WTC11 (cell line): ENCODE data around the gene HEPACAM. TPM values are rescaled to one million over a fixed set of nuclear protein-coding genes. Genes with fewer than 3 reads are reported as not detected.

ENCODE experiments used
- ATAC-seq: fragments of 200-7000 bp; cut with Tn5 transposase; 2 replicates; pipeline ENCODE4 v1.10.0; 2021; ENCODE audit warnings: mild to moderate bottlenecking, moderate library complexity
- CTCF ChIA-PET: fragments of 300-600 bp; sonication (Branson Sonifier 250); formaldehyde crosslinking; loops from one replicate; lab custom pipeline; 2021; ENCODE audit warnings: antibody characterized with exemption; lab: Charles Lee
- POLR2A ChIA-PET: fragments of 350-600 bp; sonication (Branson Sonifier 250); formaldehyde crosslinking; loops from one replicate; lab custom pipeline; 2021; ENCODE audit warnings: antibody characterized with exemption; lab: Charles Lee
- DNase-seq: peaks from one replicate; pipeline ENCODE4 v3.0.0; 2021; ENCODE audit warnings: low spot score
- H3K27ac Mint-ChIP-seq: 2 replicates; pipeline ENCODE4 v1.8.0; 2021; ENCODE audit warnings: mixed read lengths
- H3K27me3 Mint-ChIP-seq: 2 replicates; pipeline ENCODE4 v1.8.0; 2021; ENCODE audit warnings: low read depth, mild to moderate bottlenecking, moderate library complexity, mixed read lengths
- H3K36me3 Mint-ChIP-seq: 2 replicates; pipeline ENCODE4 v1.8.0; 2021; ENCODE audit warnings: mixed read lengths
- H3K4me1 Mint-ChIP-seq: 2 replicates; pipeline ENCODE4 v1.8.0; 2022; ENCODE audit warnings: mixed read lengths
- H3K4me3 Mint-ChIP-seq: 2 replicates; pipeline ENCODE4 v1.8.0; 2021; ENCODE audit warnings: mild to moderate bottlenecking, moderate library complexity, mixed read lengths
- H3K9me3 Mint-ChIP-seq: 2 replicates; pipeline ENCODE4 v1.8.0; 2021; ENCODE audit warnings: mixed read lengths
- CREB1 ChIP-seq: sonication (generic); formaldehyde crosslinking; IDR thresholded peaks from 2 replicates; pipeline ENCODE4 v1.8.0; 2023; ENCODE audit warnings: mild to moderate bottlenecking, missing genetic modification reagents
- EMX1 ChIP-seq: fragments of 250-450 bp; sonication (Bioruptor Pico); IDR thresholded peaks from 2 replicates; pipeline ENCODE4 v1.8.0; 2021; ENCODE audit warnings: mild to moderate bottlenecking
- JAZF1 ChIP-seq: fragments of 250-450 bp; sonication (Bioruptor Pico); IDR thresholded peaks from 2 replicates; pipeline ENCODE4 v1.9.0; 2021; ENCODE audit warnings: moderate library complexity, mild to moderate bottlenecking, inconsistent platforms
- MXD4 ChIP-seq: fragments of 250-450 bp; sonication (Bioruptor Pico); IDR thresholded peaks from 2 replicates; pipeline ENCODE4 v1.8.0; 2021; ENCODE audit warnings: mild to moderate bottlenecking, moderate library complexity, borderline replicate concordance
- MYBL2 ChIP-seq: sonication (generic); formaldehyde crosslinking; IDR thresholded peaks from 2 replicates; pipeline ENCODE4 v1.8.1; 2023; ENCODE audit warnings: mild to moderate bottlenecking, moderate library complexity, missing genetic modification reagents
- NFATC4 ChIP-seq: fragments of 250-450 bp; sonication (Bioruptor Pico); IDR thresholded peaks from 2 replicates; pipeline ENCODE4 v1.9.0; 2021; ENCODE audit warnings: mild to moderate bottlenecking
- PREB ChIP-seq: sonication (generic); formaldehyde crosslinking; IDR thresholded peaks from 2 replicates; pipeline ENCODE4 v1.8.1; 2022; ENCODE audit warnings: mild to moderate bottlenecking, missing genetic modification reagents, moderate library complexity, borderline replicate concordance
- SMAD3 ChIP-seq: sonication (generic); formaldehyde crosslinking; IDR thresholded peaks from 2 replicates; pipeline ENCODE4 v1.8.0; 2022; ENCODE audit warnings: missing genetic modification reagents, mild to moderate bottlenecking, borderline replicate concordance
- SMAD4 ChIP-seq: sonication (generic); formaldehyde crosslinking; IDR thresholded peaks from 2 replicates; pipeline ENCODE4 v1.8.0; 2022; ENCODE audit warnings: mild to moderate bottlenecking, missing genetic modification reagents
- SOX15 ChIP-seq: fragments of 250-450 bp; sonication (Bioruptor Pico); IDR thresholded peaks from 2 replicates; pipeline ENCODE4 v1.9.0; 2021; ENCODE audit warnings: mild to moderate bottlenecking
- TEAD1 ChIP-seq: sonication (generic); formaldehyde crosslinking; IDR thresholded peaks from 2 replicates; pipeline ENCODE4 v1.8.0; 2022; ENCODE audit warnings: mild to moderate bottlenecking, missing genetic modification reagents
- TEAD4 ChIP-seq: sonication (generic); formaldehyde crosslinking; IDR thresholded peaks from 2 replicates; pipeline ENCODE4 v1.8.0; 2022; ENCODE audit warnings: mild to moderate bottlenecking, missing genetic modification reagents
- ZBTB43 ChIP-seq: sonication (generic); formaldehyde crosslinking; IDR thresholded peaks from 2 replicates; pipeline ENCODE4 v1.8.1; 2023; ENCODE audit warnings: mild to moderate bottlenecking, missing genetic modification reagents
- ZNF138 ChIP-seq: sonication (generic); formaldehyde crosslinking; conservative IDR thresholded peaks from 2 replicates; pipeline ENCODE4 v1.8.1; 2022; ENCODE audit warnings: mild to moderate bottlenecking, moderate library complexity, missing genetic modification reagents
- ZNF232 ChIP-seq: sonication (generic); formaldehyde crosslinking; IDR thresholded peaks from 2 replicates; pipeline ENCODE4 v1.8.0; 2022; ENCODE audit warnings: mild to moderate bottlenecking, missing genetic modification reagents
- ZNF263 ChIP-seq: sonication (generic); formaldehyde crosslinking; IDR thresholded peaks from 2 replicates; pipeline ENCODE4 v1.8.1; 2022; ENCODE audit warnings: low read depth, mild to moderate bottlenecking, moderate library complexity, missing genetic modification reagents
- ZNF317 ChIP-seq: sonication (generic); formaldehyde crosslinking; IDR thresholded peaks from 2 replicates; pipeline ENCODE4 v1.8.1; 2023; ENCODE audit warnings: low read depth, mild to moderate bottlenecking, moderate library complexity, missing genetic modification reagents, borderline replicate concordance
- ZNF416 ChIP-seq: fragments of 250-450 bp; sonication (Bioruptor Pico); IDR thresholded peaks from 2 replicates; pipeline ENCODE4 v1.9.0; 2021; ENCODE audit warnings: mild to moderate bottlenecking, inconsistent platforms
- total RNA-seq: library from RNA; stranded (reverse); gene quantifications from 3 replicates; pipeline ENCODE4 v1.2.3, GENCODE V29; 2021
- TF ChIP-seq, protein P1 (sequence below): sonication (generic); formaldehyde crosslinking; IDR thresholded peaks from 2 replicates; pipeline ENCODE4 v1.8.1; 2023; ENCODE audit warnings: mild to moderate bottlenecking, moderate library complexity, missing genetic modification reagents
- TF ChIP-seq, protein P2 (sequence below): fragments of 250-450 bp; sonication (Bioruptor Pico); IDR thresholded peaks from 2 replicates; pipeline ENCODE4 v2.1.2; 2022; ENCODE audit warnings: mild to moderate bottlenecking, moderate library complexity
- TF ChIP-seq, protein P3 (sequence below): sonication (generic); formaldehyde crosslinking; IDR thresholded peaks from 2 replicates; pipeline ENCODE4 v1.8.0; 2023; ENCODE audit warnings: missing genetic modification reagents, mild to moderate bottlenecking, borderline replicate concordance

The HEPACAM gene
- total RNA-seq, 1 experiment from 2014 or later = not detected

- TF ChIP-seq, protein P1, sequence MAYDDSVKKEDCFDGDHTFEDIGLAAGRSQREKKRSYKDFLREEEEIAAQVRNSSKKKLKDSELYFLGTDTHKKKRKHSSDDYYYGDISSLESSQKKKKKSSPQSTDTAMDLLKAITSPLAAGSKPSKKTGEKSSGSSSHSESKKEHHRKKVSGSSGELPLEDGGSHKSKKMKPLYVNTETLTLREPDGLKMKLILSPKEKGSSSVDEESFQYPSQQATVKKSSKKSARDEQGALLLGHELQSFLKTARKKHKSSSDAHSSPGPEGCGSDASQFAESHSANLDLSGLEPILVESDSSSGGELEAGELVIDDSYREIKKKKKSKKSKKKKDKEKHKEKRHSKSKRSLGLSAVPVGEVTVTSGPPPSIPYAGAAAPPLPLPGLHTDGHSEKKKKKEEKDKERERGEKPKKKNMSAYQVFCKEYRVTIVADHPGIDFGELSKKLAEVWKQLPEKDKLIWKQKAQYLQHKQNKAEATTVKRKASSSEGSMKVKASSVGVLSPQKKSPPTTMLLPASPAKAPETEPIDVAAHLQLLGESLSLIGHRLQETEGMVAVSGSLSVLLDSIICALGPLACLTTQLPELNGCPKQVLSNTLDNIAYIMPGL (CRISPR knock-in tag) = no peak
- TF ChIP-seq SOX15 (CRISPR knock-in tag) = no peak
- TF ChIP-seq ZBTB43 (CRISPR knock-in tag) = no peak
- TF ChIP-seq, all 79 proteins: peak for 0
These were observed 19.5 kb downstream of the HEPACAM start (continued) for GRCh38 chr11:124916370-124916710.

GRCh38 chr11:124915541-124916369 is 20.1 kb downstream of the HEPACAM start:
- Mint-ChIP-seq H3K27me3 (peaks cover 68% of the 10 kb centered on the region), H3K36me3 (peaks cover 11% of the 10 kb centered on the region), H3K4me3 (no peak overlapping the region), H3K27ac (no peak overlapping the region), H3K4me1 (no peaks in the 10 kb centered on the region)
- POLR2A ChIA-PET = no interaction called here
- no peak for DNase-seq
- no peak for ATAC-seq
- TF ChIP-seq ZNF317 (CRISPR knock-in tag) = no peak
- no peak for TF ChIP-seq PREB (CRISPR knock-in tag)
- no peak for TF ChIP-seq ZNF138 (CRISPR knock-in tag)
- no peak for TF ChIP-seq MYBL2 (CRISPR knock-in tag)
- TF ChIP-seq MXD4 (CRISPR knock-in tag) = no peak
- TF ChIP-seq ZNF416 (CRISPR knock-in tag) = no peak
- no peak for TF ChIP-seq ZNF232 (CRISPR knock-in tag)
- TF ChIP-seq, protein P2, sequence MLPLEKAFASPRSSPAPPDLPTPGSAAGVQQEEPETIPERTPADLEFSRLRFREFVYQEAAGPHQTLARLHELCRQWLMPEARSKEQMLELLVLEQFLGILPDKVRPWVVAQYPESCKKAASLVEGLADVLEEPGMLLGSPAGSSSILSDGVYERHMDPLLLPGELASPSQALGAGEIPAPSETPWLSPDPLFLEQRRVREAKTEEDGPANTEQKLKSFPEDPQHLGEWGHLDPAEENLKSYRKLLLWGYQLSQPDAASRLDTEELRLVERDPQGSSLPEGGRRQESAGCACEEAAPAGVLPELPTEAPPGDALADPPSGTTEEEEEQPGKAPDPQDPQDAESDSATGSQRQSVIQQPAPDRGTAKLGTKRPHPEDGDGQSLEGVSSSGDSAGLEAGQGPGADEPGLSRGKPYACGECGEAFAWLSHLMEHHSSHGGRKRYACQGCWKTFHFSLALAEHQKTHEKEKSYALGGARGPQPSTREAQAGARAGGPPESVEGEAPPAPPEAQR (CRISPR knock-in tag) = no peak
- TF ChIP-seq, all 79 proteins: peak for 0
- CTCF ChIA-PET = no interaction called here
- peaks cover 39% of the 10 kb centered on the region for H3K9me3 Mint-ChIP-seq

DNA sequence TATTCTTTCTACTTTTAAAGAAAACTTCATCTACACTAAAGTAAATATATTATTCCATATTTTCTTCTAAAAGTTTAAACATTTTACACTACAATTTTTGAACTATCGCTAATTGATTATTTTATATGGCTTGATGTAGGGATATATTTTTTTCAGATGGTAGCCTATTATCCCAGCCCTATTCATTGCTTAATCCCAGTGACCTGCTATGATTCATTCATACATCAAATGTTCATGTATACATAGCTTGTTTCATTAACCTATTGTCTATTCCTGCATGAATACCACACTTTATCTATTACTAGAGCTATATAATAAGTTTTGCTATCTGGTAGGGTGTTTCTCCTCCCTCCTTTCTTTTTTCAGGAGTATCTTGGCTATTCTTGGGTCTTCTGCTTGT is 33.2 kb downstream of the HEPACAM start:
- ATAC-seq (no peak), DNase-seq (no peak)
- Mint-ChIP-seq H3K27me3 (peaks cover 26% of the 10 kb centered on the region), H3K4me1 (peaks cover 21% of the 10 kb centered on the region), H3K9me3 (peaks cover 6% of the 10 kb centered on the region), H3K27ac (no peak overlapping the region), H3K4me3 (no peak overlapping the region), H3K36me3 (no peaks in the 10 kb centered on the region)
- ChIA-PET POLR2A (no interaction called here), CTCF (interaction anchor here (1.2 to 1.9 kb wide), 2 partner anchors 18 to 521 kb away, joined by 3 to 6 read pairs; no protein-coding TSS in a partner anchor)
- TF ChIP-seq, protein P3, sequence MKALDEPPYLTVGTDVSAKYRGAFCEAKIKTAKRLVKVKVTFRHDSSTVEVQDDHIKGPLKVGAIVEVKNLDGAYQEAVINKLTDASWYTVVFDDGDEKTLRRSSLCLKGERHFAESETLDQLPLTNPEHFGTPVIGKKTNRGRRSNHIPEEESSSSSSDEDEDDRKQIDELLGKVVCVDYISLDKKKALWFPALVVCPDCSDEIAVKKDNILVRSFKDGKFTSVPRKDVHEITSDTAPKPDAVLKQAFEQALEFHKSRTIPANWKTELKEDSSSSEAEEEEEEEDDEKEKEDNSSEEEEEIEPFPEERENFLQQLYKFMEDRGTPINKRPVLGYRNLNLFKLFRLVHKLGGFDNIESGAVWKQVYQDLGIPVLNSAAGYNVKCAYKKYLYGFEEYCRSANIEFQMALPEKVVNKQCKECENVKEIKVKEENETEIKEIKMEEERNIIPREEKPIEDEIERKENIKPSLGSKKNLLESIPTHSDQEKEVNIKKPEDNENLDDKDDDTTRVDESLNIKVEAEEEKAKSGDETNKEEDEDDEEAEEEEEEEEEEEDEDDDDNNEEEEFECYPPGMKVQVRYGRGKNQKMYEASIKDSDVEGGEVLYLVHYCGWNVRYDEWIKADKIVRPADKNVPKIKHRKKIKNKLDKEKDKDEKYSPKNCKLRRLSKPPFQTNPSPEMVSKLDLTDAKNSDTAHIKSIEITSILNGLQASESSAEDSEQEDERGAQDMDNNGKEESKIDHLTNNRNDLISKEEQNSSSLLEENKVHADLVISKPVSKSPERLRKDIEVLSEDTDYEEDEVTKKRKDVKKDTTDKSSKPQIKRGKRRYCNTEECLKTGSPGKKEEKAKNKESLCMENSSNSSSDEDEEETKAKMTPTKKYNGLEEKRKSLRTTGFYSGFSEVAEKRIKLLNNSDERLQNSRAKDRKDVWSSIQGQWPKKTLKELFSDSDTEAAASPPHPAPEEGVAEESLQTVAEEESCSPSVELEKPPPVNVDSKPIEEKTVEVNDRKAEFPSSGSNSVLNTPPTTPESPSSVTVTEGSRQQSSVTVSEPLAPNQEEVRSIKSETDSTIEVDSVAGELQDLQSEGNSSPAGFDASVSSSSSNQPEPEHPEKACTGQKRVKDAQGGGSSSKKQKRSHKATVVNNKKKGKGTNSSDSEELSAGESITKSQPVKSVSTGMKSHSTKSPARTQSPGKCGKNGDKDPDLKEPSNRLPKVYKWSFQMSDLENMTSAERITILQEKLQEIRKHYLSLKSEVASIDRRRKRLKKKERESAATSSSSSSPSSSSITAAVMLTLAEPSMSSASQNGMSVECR (CRISPR knock-in tag) = no peak
- TF ChIP-seq ZNF263 (CRISPR knock-in tag) = no peak
- TF ChIP-seq TEAD4 = no peak
- TF ChIP-seq TEAD1 (CRISPR knock-in tag) = no peak
- no peak for TF ChIP-seq EMX1 (CRISPR knock-in tag)
- TF ChIP-seq NFATC4 (CRISPR knock-in tag) = no peak
- no peak for TF ChIP-seq SMAD4 (CRISPR knock-in tag)
- TF ChIP-seq JAZF1 (CRISPR knock-in tag) = no peak
- no peak for TF ChIP-seq CREB1 (CRISPR knock-in tag)
- TF ChIP-seq SMAD3 = no peak
